Measurements from ENCODE around the gene DNAJB13.

Gene DNAJB13

GRCh38 chr11:74001822-74002286 is 51.0 kb downstream of the DNAJB13 start:
- peak in 1 of 2 donors; percentile 21 for DNase-seq

- DNase-seq = no peak
Measured at GRCh38 chr11:74002832-74003231, 52.0 kb downstream of the DNAJB13 start.

- DNase-seq = no peak
Measured at GRCh38 chr11:74004046-74004695, 53.3 kb downstream of the DNAJB13 start.

- peak; percentile 88 for DNase-seq
Measured at GRCh38 chr11:74004759-74005615, 54.2 kb downstream of the DNAJB13 start.

GRCh38 chr11:74005721-74006517 is 55.1 kb downstream of the DNAJB13 start:
- DNase-seq = no peak

GRCh38 chr11:74006743-74007304 is 56.0 kb downstream of the DNAJB13 start:
- DNase-seq = no peak

GRCh38 chr11:74007691-74008372 is 57.0 kb downstream of the DNAJB13 start:
- no peak for DNase-seq

GRCh38 chr11:74008373-74009229 is 57.8 kb downstream of the DNAJB13 start, which contains the start of gene UCP3:
TSS of gene UCP3 (minus strand) at chr11:74009085. CDS start at chr11:74007042, 2,043 bp downstream.
- no peak for DNase-seq

GRCh38 chr11:74009230-74009547 is 58.4 kb downstream of the DNAJB13 start:
- DNase-seq = no peak

- no peak for DNase-seq
Measured at GRCh38 chr11:74009675-74010305, 59.0 kb downstream of the DNAJB13 start.

- no peak for DNase-seq
Measured at GRCh38 chr11:74010306-74011300, 59.8 kb downstream of the DNAJB13 start.

GRCh38 chr11:74011360-74012073 is 60.7 kb downstream of the DNAJB13 start:
- DNase-seq = peak; percentile 69 to 70

- DNase-seq = no peak
Measured at GRCh38 chr11:74012074-74012809, 61.4 kb downstream of the DNAJB13 start.

GRCh38 chr11:74013141-74013540 is 62.3 kb downstream of the DNAJB13 start:
- no peak for DNase-seq

GRCh38 chr11:74014880-74015279 is 64.1 kb downstream of the DNAJB13 start:
- no peak for DNase-seq

GRCh38 chr11:74015919-74016684 is 65.3 kb downstream of the DNAJB13 start:
- no peak for DNase-seq

GRCh38 chr11:74017631-74018030 is 66.8 kb downstream of the DNAJB13 start:
- DNase-seq = no peak
